ENCODE measurements around the gene DSP. TPM values are rescaled to one million over a fixed set of nuclear protein-coding genes. Genes with fewer than 3 reads are reported as not detected.

DSP gene
- total and polyA plus RNA-seq, 4 donors: 25.0 to 74.7 (median 34.1) TPM

GRCh38 chr6:7507600-7507999 is 33.9 kb upstream of the DSP start:
- Histone ChIP-seq H3K9me3 (ENCODE audit: control insufficient read depth in 4 of 4, low read length in 3 of 4) (no peaks in the 10 kb centered on the region), H3K9ac (ENCODE audit: low read depth in 1 of 2, low read length in 2 of 2) (no peak overlapping the region), H3K4me1 (ENCODE audit: control insufficient read depth in 4 of 4, insufficient read depth in 4 of 4, low read length in 3 of 4) (peaks cover 0 to 8% (median 2%) of the 10 kb centered on the region in 4 donors), H3K4me3 (ENCODE audit: low read depth in 1 of 3, low read length in 3 of 3) (no peak overlapping the region), H3K27me3 (ENCODE audit: control insufficient read depth in 4 of 4, insufficient read depth in 4 of 4, low read length in 3 of 4) (no peaks in the 10 kb centered on the region), H3K36me3 (ENCODE audit: control insufficient read depth in 4 of 4, insufficient read depth in 3 of 4, low read depth in 1 of 4, low read length in 3 of 4) (no peaks in the 10 kb centered on the region), H3K27ac (ENCODE audit: low read depth in 1 of 2, low read length in 2 of 2) (no peak overlapping the region)
- WGBS: 71% methylated on average over 6 of the region's 6 CpGs
- TF ChIP-seq RXRA (IDR thresholded peaks at IDR 0.05) (peak in 1 of 2 donors; percentile 69), JUND (IDR thresholded peaks at IDR 0.05) (no peak), HNF4A (conservative IDR thresholded peaks at IDR 0.05) (no peak), RAD21 (IDR thresholded peaks at IDR 0.05) (no peak)
- TF ChIP-seq, protein P1, sequence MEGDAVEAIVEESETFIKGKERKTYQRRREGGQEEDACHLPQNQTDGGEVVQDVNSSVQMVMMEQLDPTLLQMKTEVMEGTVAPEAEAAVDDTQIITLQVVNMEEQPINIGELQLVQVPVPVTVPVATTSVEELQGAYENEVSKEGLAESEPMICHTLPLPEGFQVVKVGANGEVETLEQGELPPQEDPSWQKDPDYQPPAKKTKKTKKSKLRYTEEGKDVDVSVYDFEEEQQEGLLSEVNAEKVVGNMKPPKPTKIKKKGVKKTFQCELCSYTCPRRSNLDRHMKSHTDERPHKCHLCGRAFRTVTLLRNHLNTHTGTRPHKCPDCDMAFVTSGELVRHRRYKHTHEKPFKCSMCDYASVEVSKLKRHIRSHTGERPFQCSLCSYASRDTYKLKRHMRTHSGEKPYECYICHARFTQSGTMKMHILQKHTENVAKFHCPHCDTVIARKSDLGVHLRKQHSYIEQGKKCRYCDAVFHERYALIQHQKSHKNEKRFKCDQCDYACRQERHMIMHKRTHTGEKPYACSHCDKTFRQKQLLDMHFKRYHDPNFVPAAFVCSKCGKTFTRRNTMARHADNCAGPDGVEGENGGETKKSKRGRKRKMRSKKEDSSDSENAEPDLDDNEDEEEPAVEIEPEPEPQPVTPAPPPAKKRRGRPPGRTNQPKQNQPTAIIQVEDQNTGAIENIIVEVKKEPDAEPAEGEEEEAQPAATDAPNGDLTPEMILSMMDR (IDR thresholded peaks at IDR 0.05; ENCODE audit: low read depth, low read length, missing input control): no peak
- no peak for DNase-seq (ENCODE audit: low spot score)

GRCh38 chr6:7512320-7512719 is 29.2 kb upstream of the DSP start:
- Histone ChIP-seq H3K9me3 (ENCODE audit: control insufficient read depth in 4 of 4, low read length in 3 of 4) (no peaks in the 10 kb centered on the region), H3K27me3 (ENCODE audit: control insufficient read depth in 4 of 4, insufficient read depth in 4 of 4, low read length in 3 of 4) (no peaks in the 10 kb centered on the region), H3K9ac (ENCODE audit: low read depth in 1 of 2, low read length in 2 of 2) (no peak overlapping the region), H3K4me3 (ENCODE audit: low read depth in 1 of 3, low read length in 3 of 3) (no peak overlapping the region), H3K27ac (ENCODE audit: low read depth in 1 of 2, low read length in 2 of 2) (no peak overlapping the region), H3K36me3 (ENCODE audit: control insufficient read depth in 4 of 4, insufficient read depth in 3 of 4, low read depth in 1 of 4, low read length in 3 of 4) (no peaks in the 10 kb centered on the region), H3K4me1 (ENCODE audit: control insufficient read depth in 4 of 4, insufficient read depth in 4 of 4, low read length in 3 of 4) (peaks cover 0 to 12% (median 4%) of the 10 kb centered on the region in 4 donors)
- TF ChIP-seq JUND (IDR thresholded peaks at IDR 0.05) (no peak), MAX (IDR thresholded peaks at IDR 0.05) (no peak), YY1 (IDR thresholded peaks at IDR 0.05) (no peak), SP1 (IDR thresholded peaks at IDR 0.05) (no peak), HNF4A (conservative IDR thresholded peaks at IDR 0.05) (no peak), ZBTB33 (IDR thresholded peaks at IDR 0.05) (no peak), RAD21 (IDR thresholded peaks at IDR 0.05) (no peak), FOXA2 (IDR thresholded peaks at IDR 0.05) (no peak), ATF3 (IDR thresholded peaks at IDR 0.05) (no peak), RXRA (IDR thresholded peaks at IDR 0.05) (no peak), TAF1 (conservative IDR thresholded peaks at IDR 0.05) (no peak), EGR1 (IDR thresholded peaks at IDR 0.05; ENCODE audit: low read depth in 2 of 2) (no peak), HNF4G (IDR thresholded peaks at IDR 0.05) (no peak)
- TF ChIP-seq, protein P2, sequence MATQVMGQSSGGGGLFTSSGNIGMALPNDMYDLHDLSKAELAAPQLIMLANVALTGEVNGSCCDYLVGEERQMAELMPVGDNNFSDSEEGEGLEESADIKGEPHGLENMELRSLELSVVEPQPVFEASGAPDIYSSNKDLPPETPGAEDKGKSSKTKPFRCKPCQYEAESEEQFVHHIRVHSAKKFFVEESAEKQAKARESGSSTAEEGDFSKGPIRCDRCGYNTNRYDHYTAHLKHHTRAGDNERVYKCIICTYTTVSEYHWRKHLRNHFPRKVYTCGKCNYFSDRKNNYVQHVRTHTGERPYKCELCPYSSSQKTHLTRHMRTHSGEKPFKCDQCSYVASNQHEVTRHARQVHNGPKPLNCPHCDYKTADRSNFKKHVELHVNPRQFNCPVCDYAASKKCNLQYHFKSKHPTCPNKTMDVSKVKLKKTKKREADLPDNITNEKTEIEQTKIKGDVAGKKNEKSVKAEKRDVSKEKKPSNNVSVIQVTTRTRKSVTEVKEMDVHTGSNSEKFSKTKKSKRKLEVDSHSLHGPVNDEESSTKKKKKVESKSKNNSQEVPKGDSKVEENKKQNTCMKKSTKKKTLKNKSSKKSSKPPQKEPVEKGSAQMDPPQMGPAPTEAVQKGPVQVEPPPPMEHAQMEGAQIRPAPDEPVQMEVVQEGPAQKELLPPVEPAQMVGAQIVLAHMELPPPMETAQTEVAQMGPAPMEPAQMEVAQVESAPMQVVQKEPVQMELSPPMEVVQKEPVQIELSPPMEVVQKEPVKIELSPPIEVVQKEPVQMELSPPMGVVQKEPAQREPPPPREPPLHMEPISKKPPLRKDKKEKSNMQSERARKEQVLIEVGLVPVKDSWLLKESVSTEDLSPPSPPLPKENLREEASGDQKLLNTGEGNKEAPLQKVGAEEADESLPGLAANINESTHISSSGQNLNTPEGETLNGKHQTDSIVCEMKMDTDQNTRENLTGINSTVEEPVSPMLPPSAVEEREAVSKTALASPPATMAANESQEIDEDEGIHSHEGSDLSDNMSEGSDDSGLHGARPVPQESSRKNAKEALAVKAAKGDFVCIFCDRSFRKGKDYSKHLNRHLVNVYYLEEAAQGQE (IDR thresholded peaks at IDR 0.05): no peak
- TF ChIP-seq, protein P1 (IDR thresholded peaks at IDR 0.05; ENCODE audit: low read depth, low read length, missing input control): no peak
- WGBS: 90% methylated on average over 2 of the region's 2 CpGs
- DNase-seq (ENCODE audit: low spot score): no peak

All from liver (tissue), 9 donors.